Activated T-helper 1 cell treated with anti-CD3 and anti-CD28 coated beads, Interleukin-2, amount 50 U/mL, for 16 hours (primary cell): ENCODE results near the gene CLSTN2.

Source experiments
- DNase-seq, 2 donors: peaks; one replicate each; pipeline ENCODE4 v3.0.0-alpha.2; 2020; ENCODE audit warnings: low read depth in 1 of 2, low spot score in 1 of 2

Gene CLSTN2

GRCh38 chr3:140532793-140533330 lies 597.9 kb downstream of the CLSTN2 start:
- no peak for DNase-seq

- no peak for DNase-seq
Observed at GRCh38 chr3:140536926-140537726, 602.1 kb downstream of the CLSTN2 start.

GRCh38 chr3:140537727-140538082 lies 602.7 kb downstream of the CLSTN2 start:
- no peak for DNase-seq

GRCh38 chr3:140540262-140540661 lies 605.3 kb downstream of the CLSTN2 start:
- DNase-seq = no peak

GRCh38 chr3:140541975-140542653 lies 607.1 kb downstream of the CLSTN2 start:
- DNase-seq = no peak

- DNase-seq = no peak
Observed at GRCh38 chr3:140545197-140545596, 610.2 kb downstream of the CLSTN2 start.

- no peak for DNase-seq
Observed at GRCh38 chr3:140545756-140546155, 610.8 kb downstream of the CLSTN2 start.

GRCh38 chr3:140546649-140547048 lies 611.7 kb downstream of the CLSTN2 start:
- DNase-seq = no peak

GRCh38 chr3:140552403-140552802 lies 617.4 kb downstream of the CLSTN2 start:
- no peak for DNase-seq

GRCh38 chr3:140552898-140553297 lies 617.9 kb downstream of the CLSTN2 start:
- no peak for DNase-seq

- no peak for DNase-seq
Observed at GRCh38 chr3:140553591-140553990, 618.6 kb downstream of the CLSTN2 start.

GRCh38 chr3:140555666-140556065 lies 620.7 kb downstream of the CLSTN2 start:
- no peak for DNase-seq

- DNase-seq = no peak
Observed at GRCh38 chr3:140557476-140557875, 622.5 kb downstream of the CLSTN2 start.

- DNase-seq = no peak
Observed at GRCh38 chr3:140559546-140559945, 624.6 kb downstream of the CLSTN2 start.

GRCh38 chr3:140563206-140563760 lies 628.3 kb downstream of the CLSTN2 start:
- no peak for DNase-seq

GRCh38 chr3:140568131-140568530 lies 633.1 kb downstream of the CLSTN2 start:
- no peak for DNase-seq

- no peak for DNase-seq
Observed at GRCh38 chr3:140568842-140569520, 634.0 kb downstream of the CLSTN2 start.

GRCh38 chr3:140570602-140571001 lies 635.6 kb downstream of the CLSTN2 start:
- DNase-seq = no peak

GRCh38 chr3:140571836-140572235 lies 636.9 kb downstream of the CLSTN2 start:
- no peak for DNase-seq

GRCh38 chr3:140572334-140572733 lies 637.3 kb downstream of the CLSTN2 start:
- DNase-seq = no peak

- DNase-seq = no peak
Observed at GRCh38 chr3:140573011-140573410, 638.0 kb downstream of the CLSTN2 start.

- DNase-seq = no peak
Observed at GRCh38 chr3:140574375-140574774, 639.4 kb downstream of the CLSTN2 start.
